ENCODE results near the gene CSTPP1.
"Not testable (repeated sequence)": the region's sequence is repeated elsewhere in the genome, so short reads cannot be mapped to it uniquely, and the experiment has no call there.

Gene CSTPP1

DNA sequence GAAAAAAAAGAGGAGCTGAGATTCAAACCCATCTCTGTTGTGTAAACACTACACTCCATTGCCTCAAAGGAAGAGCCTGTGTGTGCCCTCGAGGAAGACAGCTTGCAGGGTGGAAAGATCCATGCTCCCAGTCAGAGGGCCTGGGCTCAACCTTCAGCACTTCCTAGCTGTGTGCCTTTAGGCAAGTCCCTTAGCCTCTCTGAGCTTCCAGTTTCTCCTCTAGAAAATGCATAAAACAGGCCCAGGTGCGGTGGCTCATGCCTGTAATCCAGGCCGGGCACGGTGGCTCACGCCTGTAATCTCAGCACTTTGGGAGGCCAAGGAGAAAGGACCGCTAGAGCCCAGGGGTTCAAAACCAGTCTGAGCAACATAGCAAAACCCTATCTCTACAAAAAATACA lies 244.7 kb downstream of the CSTPP1 start:
- DNase-seq (ENCODE audit: low spot score): no peak

DNA sequence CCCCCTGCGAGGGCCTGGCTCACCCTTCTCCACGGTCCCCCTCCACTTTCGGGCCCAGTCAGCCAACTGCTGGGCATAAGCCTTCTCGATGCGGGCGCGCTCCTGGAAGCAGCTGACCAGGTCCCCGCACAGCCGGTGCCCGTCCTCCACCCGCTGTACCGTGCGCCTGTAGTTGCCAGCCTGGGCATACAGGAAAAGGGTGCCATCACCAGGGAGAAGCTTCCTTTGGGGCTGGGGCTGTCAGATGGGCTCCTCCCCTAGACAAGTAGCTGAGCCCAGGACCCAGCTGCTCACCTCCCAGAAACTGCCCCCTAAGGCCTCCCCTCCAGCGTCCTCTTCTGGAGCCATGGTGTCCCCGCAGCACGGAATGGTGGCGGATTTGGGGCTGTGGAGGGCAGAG lies 245.8 kb downstream of the CSTPP1 start:
- no peak for DNase-seq (ENCODE audit: low spot score)

DNA sequence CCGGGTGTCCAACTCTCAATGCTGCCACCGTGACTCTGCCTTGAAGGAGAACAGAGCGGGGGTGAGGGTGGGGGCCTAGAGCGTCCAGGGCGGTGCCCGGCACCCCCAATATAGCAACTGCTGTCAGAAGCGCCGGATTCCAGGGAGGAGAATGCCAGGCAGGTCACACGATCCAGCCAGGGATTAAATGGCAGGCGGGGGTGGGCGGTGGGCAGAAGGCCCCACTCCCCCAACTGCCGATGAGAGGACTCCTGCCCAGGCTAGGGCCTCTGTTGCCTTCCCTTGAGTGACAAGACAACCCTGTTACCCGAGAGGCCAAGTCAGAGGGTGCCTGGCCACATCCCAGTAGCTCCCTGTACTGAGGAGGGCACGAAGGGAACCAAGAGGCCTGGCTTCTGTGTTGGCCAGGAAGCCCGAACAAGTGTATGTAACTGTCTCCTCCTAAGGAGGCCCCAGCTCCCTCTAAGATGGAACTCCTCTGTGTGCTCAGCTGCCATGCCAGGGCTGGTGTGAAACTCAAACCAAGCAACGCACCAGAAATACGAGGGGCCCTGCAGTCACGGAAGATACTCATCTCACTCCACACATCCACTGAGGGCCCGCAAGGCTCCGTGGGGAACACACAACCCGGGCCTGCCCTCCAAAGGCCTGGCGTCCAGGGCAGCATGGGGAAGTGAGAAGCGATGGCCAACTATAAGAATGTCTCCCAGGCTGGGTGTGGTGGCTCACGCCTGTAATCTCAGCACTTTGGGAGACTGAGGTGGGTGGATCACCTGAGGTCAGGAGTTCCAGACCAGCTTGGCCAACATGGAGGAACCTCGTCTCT lies 246.7 kb downstream of the CSTPP1 start:
- no peak for DNase-seq (ENCODE audit: low spot score)

DNA sequence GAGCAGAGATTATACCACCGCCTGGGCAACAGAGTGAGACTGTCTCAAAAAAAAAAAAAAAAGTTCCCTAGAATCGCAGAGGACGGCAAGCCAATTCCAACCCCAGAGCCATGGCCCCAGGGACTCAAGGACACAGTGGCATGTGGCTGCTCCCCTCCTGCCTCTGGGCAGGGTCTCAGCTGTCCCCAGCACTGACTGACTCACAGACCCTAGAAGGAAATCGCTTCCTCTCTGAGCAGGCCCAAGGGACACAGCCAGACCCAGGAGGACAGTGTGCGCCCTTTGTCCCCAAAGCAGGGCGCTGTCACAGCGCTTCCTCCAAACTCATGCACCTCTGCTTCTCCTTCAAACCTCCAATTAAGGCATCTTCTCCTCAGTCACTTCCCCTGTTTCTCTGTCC lies 247.4 kb downstream of the CSTPP1 start:
- no peak for DNase-seq (ENCODE audit: low spot score)

DNA sequence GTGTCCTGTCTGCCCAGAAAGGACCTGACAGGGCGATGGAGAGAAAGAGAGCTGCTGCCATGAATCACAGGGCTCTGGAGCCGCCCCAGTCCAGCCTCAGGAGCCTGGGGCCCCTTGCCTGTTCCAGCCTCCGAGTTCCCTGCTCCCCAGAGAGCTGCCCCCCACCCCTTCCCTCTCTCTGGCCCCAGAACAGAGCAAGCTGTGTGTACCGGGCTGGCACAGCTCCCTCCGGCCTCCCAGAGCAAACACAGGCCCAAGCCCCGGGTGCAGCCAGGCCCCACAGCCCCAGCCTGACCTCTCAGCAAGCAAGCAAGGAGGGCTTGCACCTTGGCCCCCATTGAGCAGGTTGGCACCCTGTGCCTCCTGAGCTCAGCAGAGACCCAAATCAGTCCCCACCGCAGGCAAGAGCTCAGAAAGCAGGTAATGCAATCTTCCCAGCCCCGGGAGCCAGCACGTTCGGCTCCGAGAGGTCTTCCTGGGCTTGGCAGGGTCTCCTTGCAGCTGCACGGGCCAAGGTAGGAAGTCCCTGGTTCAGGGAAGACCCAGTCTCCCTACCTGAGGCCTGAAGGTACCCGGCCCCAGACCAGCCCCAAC lies 248.2 kb downstream of the CSTPP1 start:
- DNase-seq (ENCODE audit: low spot score): peak; percentile 91

DNA sequence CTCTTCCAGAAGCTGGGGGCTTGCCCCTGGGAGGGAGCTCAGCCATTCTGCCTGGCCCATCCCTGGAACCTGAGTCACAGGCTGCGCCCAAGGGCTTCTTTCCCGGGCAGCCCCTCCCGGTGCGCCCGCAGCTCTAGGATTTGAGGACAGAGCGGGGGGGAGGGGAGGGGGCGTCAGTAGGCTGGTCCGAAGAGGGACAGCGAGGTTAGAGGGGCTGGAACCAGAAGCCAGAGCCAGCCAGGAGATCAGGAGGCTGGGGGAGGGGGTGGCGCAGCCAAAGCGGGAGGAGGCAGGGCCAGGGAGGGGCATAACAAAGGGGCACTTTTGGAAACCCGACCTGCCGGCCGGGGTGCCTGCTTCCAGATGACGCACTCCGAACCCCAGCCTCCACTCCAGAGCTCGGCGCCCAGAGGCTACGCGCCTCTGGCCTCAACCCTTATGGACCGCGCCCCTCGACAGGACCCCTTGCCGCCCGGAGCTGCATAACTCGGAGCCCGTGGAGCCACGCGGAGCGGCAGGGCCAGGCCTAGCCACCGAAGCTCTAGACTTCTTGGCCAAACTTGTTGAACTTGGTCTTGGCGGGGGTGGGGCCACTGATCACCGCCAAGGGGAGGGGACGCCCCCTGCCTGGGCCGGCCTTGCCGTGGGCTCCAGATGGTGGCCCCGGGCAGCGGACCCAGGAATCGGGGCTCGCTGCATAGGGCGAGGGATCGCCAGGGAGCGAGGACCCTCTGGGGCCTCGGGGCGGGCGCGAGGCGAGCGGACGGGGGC lies 248.9 kb downstream of the CSTPP1 start:
- no peak for DNase-seq (ENCODE audit: low spot score)

DNA sequence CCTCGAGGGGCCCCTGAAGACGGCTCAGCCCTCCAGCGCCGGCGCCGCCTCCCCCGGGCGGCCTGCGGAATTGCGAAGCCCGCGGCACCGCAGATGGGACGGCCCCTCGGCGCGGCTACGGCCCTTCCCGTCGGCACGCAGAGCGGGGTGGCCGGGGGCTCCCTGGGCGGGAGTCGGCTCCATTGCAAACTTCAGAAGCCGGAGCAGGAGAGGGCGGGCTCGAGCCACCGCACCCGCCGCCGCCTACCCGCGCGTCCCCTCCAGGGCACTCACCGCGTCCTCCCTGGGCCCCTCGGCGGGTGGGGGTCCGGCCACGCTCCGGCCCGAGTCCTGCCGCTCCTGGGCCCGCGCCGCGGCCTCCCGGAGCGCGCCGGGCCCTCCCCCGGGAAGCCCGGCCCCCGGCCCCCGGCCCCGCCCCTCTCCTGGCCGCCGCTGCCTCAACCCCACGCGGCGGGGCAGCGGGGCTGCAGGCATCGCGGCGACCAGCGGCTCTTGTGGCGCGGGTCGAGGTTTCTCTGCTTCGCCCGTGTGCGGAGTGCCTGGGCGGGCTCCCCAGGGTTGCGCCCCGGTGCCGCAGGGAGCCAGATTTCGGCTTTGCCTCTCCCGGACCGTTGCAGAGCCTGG lies 249.6 kb downstream of the CSTPP1 start, which contains the start of gene PACSIN3:
Gene PACSIN3, minus strand, starts transcription at position 359 of the 624 bp plus-strand sequence. CDS start 3,707 bp downstream, outside the sequence.
- no peak for DNase-seq (ENCODE audit: low spot score)

DNA sequence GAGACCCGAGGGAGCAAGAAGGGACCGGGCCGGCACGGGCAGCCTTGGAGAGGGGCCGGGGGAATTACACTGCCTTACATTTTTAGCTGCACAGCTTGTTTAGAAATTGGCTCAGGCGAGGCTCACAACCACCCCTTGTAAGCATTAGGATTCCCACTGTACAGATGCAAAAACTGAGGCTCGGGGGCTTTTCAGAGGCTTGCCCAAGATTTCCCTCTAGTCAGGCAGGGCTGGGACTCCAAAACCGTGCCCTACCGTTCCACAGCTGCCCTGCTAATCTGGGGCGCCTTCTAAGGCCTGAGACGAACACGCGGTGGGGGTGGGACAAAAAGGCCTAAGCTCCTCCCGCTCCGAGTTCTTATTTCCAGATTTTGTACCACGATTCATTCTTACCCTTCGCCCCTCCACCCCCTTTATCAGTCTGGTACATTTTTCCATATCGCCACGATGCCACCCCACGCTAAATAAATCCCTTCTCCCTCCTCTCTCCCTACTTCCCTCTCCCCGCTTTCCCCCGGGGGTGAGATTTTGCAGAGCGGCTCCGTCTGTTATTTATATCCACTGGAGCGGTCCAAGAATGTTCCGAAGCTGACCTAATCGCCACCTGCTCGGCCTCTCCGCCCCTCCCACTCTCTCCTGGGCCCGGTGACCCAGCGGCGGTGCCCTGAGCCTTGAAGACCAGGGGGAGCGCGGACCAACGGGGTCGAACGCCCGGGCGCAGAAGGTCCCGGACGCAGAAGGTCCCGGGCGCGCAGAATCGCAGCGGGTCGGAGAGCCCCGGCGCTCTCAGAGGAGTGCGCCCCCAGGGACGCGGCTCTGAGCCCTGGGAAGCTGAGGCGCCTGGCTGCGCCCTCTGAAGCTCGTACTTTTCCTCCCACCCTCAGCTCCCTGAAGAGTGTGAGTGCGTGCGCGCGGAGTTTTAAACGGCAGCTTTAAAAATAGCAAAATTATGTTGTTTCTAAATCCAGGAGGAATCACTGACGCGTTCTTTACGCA lies 250.4 kb downstream of the CSTPP1 start:
- DNase-seq (ENCODE audit: low spot score): peak; percentile 46

DNA sequence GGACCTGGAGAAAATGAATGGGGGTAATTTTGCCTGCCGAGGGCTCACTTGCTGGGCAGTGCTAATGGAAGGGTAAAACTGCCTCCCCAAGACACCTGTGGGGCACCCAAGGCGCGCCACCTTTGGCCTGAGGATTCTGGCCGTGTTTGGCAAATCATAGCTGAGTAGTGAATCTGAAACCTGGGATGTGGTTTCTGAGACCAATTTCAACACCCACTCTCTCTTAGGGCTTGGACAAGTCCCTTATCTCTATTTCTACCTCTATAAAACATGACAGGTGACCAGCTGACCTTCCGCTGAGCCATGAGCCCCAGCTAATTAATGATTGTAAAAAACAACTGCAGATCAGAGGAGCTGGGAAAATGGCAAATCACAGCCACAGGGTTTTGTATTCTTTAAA lies 251.2 kb downstream of the CSTPP1 start:
- no peak for DNase-seq (ENCODE audit: low spot score)

DNA sequence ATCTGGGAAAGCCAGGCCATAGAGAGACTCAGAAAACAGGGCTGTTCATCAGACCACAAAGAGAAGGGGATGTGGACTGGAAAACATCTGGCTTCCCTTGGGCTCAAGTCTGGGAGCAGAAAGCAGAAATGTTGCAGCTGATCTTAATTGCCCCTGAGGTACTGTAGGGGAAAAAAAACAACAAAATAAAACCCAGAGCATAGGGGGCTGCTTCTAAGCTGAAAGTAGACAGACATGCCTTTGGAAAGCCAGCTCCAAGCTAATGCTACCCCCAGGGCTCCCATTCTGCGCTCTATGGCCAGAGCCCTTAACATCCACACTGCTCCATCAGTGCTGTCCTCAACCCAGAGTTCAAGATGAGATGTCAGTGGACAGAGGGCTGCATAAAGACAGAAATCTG lies 251.7 kb downstream of the CSTPP1 start:
- DNase-seq (ENCODE audit: low spot score): no peak

DNA sequence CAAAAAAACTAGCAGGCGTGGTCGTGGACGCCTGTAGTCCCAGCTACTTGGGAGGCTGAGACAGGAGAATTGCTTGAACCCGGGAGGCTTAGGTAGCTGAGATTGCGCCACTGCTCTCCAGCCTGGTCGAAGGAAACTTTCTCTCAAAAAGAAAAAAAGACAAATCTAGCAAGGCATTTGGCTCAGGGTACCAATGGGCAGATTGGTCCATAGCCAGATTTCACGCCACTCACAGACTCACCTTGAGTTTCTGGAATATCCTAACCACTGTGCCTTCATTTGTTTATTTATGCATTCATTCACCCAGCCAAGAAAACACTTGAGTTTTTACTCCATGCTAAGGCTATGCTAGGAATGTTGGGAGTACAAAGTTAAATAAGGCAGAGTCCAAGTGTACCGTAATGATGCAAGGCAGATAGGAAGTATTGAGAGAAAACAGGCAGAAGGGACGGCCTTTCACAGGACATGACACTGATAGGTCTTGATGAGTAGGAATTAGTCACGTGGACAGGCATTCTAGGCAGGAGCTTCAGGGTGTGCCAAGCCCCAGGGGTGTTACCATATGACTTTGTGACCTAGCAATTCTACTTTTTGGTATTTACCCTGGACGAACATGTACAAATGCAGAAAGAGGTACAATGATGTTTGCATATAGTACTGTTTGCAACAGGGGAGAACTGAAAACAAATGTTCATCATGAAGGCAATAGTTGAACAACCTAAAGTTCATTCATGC lies 252.7 kb downstream of the CSTPP1 start:
- no peak for DNase-seq (ENCODE audit: low spot score)

DNA sequence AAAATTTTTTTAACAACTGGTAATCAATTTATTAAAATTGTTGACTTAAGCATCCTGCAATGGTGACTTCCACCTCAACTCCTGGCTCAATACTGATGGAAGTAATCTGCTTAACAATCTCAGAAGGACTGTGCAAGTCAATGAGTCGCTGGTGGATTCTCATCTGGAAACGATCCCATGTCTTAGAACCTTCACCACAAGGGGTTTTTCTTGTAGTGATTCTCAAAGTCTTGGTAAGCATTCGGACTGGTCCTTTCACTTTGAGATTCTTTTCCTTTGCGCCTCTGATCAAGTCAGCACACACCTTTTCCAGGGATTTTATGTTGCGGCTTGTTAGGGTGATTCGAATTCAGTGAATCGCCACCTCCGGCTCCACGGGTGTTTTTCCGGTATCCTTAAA lies 254.6 kb downstream of the CSTPP1 start:
- not testable (repeated sequence) for DNase-seq (ENCODE audit: low spot score)

DNA sequence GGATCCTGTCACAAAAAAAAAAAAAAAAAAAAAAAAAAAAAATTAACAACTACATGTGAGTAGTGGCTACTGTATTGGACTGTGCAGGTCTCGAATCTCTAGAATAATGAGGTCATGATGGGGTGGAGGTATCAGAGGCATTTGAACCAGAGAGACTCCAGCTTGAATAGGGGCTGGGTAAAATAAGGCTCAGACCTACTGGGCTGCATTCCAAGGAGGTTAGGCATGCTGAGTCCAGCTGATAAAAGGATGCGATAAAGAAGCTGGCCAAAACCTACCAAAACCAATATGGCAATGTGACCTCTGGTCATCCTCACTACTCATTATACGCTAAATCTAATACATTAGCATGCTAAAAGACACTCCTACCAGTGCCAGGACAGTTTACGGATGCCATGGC lies 255.6 kb downstream of the CSTPP1 start:
- DNase-seq (ENCODE audit: low spot score): no peak

DNA sequence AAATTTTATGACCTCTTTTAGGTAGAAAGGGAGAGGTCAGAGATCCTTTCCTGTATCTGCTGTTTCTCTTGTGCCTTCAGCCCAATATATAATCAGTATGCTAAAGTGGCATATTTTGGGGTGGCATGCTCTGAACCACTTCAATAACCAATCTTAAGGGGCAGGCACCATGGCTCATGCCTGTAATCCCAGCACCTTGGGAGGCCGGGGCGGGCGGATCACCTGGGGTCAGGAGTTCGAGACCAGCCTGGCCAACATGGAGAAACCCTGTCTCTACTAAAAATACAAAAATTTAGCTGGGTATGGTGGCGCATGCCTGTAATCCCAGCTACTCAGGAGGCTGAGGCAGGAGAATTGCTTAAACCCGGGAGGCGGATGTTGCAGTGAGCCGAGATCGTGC lies 261.6 kb downstream of the CSTPP1 start:
- not testable (repeated sequence) for DNase-seq (ENCODE audit: low spot score)

DNA sequence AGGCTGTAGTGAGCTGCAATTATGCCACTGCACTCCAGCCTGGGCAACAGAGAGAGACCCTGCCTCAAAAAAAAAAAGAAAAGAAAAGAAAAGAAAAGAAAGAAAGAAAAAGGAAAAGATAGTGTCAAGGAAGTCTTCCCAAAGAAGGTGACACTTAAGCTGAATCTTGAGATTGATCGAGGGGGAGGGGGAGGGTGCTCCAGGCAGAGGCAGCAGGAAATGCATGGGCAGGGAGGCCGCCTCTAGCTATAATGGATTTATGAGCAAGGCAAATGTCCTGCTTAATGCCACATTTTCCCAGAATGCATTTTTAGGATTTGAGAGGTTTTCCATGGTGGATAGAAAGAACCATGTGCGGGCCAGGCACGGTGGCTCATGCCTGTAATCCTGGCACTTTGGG lies 264.5 kb downstream of the CSTPP1 start:
- DNase-seq (ENCODE audit: low spot score): no peak

DNA sequence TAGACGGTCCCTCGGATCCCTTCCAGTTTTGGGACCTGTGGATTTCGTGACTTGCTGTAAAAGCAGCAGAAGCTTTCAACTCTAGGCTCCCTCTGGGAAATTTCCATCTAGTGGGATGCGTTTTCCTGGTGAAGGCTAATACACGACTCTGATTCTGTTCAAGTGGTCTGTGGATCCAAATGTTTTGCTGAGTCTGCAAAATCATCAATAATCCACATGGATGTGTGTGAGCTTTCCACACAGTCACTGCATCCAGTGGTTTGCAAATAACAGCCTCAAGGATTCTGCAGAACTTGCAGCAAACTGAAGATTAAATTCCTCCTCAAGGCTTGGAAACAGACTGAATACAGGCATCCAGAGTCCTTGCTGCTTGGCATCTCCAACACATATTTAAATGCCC lies 266.0 kb downstream of the CSTPP1 start:
- DNase-seq (ENCODE audit: low spot score): no peak

DNA sequence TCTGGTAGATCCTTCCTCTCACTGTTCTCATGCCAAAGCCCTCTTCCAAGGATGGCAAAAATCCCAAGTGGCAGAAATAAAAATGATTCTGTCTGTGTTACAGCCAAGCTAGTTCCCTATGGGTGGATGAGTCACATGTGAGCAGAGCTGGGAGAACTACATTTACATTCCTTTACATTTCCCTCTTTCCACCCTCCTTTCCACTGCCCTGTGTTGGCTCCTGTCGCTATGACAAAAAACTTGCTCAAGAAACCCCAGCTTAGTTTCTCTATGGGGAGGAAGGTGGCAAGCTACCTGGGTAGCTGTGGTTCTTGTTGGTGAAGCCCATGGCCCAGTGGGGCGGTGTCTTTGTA lies 268.1 kb downstream of the CSTPP1 start:
- DNase-seq (ENCODE audit: low spot score): no peak

DNA sequence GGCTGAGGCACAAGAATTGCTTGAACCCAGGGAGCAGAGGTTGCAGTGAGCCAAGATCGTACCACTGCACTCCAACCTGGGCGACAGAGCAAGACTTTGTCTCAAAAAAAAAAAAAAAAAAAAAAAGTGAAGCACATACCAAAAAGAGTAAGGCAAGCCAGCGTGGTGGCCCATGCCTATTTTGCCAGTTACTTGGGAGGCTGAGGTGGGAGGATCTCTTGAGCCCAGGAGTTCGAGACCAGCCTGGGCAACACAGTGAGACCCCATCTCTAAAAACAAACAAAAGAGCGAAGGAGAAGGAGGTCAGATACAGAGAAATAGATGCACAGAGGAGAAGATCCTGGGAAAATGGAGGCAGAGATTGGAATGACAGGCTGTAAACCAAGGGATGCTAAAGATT lies 270.0 kb downstream of the CSTPP1 start:
- not testable (repeated sequence) for DNase-seq (ENCODE audit: low spot score)

DNA sequence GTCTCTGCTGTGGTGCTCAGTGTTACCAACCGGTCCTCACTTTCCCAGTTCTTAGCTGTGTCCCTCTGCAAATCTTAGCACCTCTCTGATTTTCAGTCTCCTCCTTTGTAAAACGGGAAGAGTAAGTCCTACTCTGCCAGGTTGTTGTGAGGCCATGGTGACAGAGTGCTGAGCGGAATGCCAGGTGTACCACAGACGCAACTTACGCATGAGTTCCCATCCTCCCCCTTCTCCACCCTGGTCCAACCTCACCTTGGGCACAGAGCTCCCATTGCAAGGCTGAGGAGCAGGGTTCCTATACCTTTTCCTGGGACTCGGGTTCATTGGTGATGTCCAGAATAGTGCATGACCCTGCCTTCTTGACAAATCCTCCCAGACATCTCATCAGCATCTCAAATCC lies 270.9 kb downstream of the CSTPP1 start:
- DNase-seq (ENCODE audit: low spot score): no peak

DNA sequence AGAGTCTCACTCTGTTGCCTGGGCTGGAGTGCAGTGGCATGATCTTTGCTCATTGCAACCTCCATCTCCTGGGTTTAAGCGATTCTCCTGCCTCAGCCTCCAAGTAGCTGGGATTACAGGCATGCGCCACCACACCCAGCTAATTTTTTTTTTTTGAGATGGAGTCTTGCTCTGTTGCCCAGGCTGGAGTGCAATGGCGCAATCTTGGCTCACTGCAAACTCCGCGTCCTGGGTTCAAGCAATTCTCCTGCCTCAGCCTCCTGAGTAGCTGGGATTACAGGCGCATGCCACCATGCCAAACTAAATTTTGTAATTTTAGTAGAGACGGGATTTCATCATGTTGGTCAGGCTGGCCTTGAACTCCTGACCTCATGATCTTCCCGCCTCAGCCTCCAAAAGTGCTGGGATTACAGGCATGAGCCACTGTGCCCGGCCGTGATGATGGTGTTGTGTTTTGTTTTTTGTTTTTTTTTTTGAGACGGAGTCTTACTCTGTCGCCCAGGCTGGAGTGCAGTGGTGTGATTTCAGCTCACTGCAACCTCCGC lies 271.5 kb downstream of the CSTPP1 start:
- DNase-seq (ENCODE audit: low spot score): not testable (repeated sequence)

All from Ammon's horn (tissue), 1 donor.